CD14-positive monocyte (primary cell): ENCODE data around the gene GMCL1. TPM values are rescaled to one million over a fixed set of nuclear protein-coding genes. Genes with fewer than 3 reads are reported as not detected.

Source experiments
- DNase-seq, 3 donors: peaks; one replicate each; pipeline ENCODE4 v3.0.0-alpha.2; 2011 to 2022
- H2AFZ ChIP-seq: 2 replicates; pipeline ENCODE4 v1.6.0; 2012; ENCODE audit warnings: mild to moderate bottlenecking, low read depth, low read length, inconsistent platforms; ENCODE audit not compliant: insufficient read depth, poor library complexity, severe bottlenecking
- H3K27ac ChIP-seq, 2 donors: 1 replicate in 1 of 2; 2 replicates in 1 of 2; pipeline ENCODE4 v1.5.1; 2012 to 2013; ENCODE audit warnings: low read length in 2 of 2, control low read depth in 1 of 2, inconsistent platforms in 1 of 2, low read depth in 1 of 2, mild to moderate bottlenecking in 1 of 2
- H3K27me3 ChIP-seq, 2 donors: one replicate each; pipeline versions ENCODE4 v1.6.0 to v1.6.1; 2011 to 2013; ENCODE audit warnings: low read length in 2 of 2; ENCODE audit not compliant: control insufficient read depth in 2 of 2, insufficient read depth in 2 of 2
- H3K36me3 ChIP-seq, 2 donors: replicated peaks in 1 of 2; 1 replicate in 1 of 2; 2 replicates in 1 of 2; pipeline versions ENCODE4 v1.5.1 to v1.6.1; 2012 to 2013; ENCODE audit warnings: low read length in 2 of 2, control low read depth in 1 of 2, inconsistent platforms in 1 of 2, mild to moderate bottlenecking in 1 of 2; ENCODE audit not compliant: insufficient read depth in 2 of 2, control insufficient read depth in 1 of 2
- H3K4me1 ChIP-seq, 2 donors: 1 replicate in 1 of 2; 2 replicates in 1 of 2; pipeline versions ENCODE4 v1.5.1 to v1.6.1; 2012 to 2013; ENCODE audit warnings: low read length in 2 of 2, control low read depth in 1 of 2, inconsistent platforms in 1 of 2, mild to moderate bottlenecking in 1 of 2, moderate library complexity in 1 of 2; ENCODE audit not compliant: insufficient read depth in 2 of 2, control insufficient read depth in 1 of 2
- H3K4me2 ChIP-seq: replicated peaks from 2 replicates; pipeline ENCODE3; 2012; ENCODE audit warnings: low read length, moderate library complexity, mild to moderate bottlenecking; ENCODE audit not compliant: poor library complexity, severe bottlenecking; ENCODE audit errors: extremely low read depth
- H3K4me3 ChIP-seq, 3 experiments: fragments of 200-600 bp in 1 of 3; sonication (generic) in 1 of 3; replicated peaks in 1 of 3; 1 replicate in 2 of 3; 2 replicates in 1 of 3; pipeline ENCODE4 v1.5.1; 2011 to 2013; ENCODE audit warnings: low read length in 3 of 3, mild to moderate bottlenecking in 3 of 3, control low read depth in 2 of 3, low read depth in 2 of 3, inconsistent platforms in 1 of 3, moderate library complexity in 1 of 3
- H3K79me2 ChIP-seq: 2 replicates; pipeline ENCODE4 v1.6.0; 2012; ENCODE audit warnings: mild to moderate bottlenecking, control low read depth, inconsistent platforms, low read length, moderate library complexity; ENCODE audit not compliant: insufficient read depth
- H3K9ac ChIP-seq: 2 replicates; pipeline ENCODE4 v1.6.0; 2017; ENCODE audit warnings: low read length, mild to moderate bottlenecking; ENCODE audit not compliant: insufficient read depth, poor library complexity, severe bottlenecking
- H3K9me3 ChIP-seq, 2 donors: replicated peaks in 1 of 2; 1 replicate in 1 of 2; 2 replicates in 1 of 2; pipeline versions ENCODE4 v1.5.1 to v1.6.1; 2012 to 2013; ENCODE audit warnings: low read length in 2 of 2, control low read depth in 1 of 2; ENCODE audit not compliant: control insufficient read depth in 1 of 2, insufficient read depth in 1 of 2
- H4K20me1 ChIP-seq: 2 replicates; pipeline ENCODE4 v1.6.0; 2012; ENCODE audit warnings: mild to moderate bottlenecking, low read length, control low read depth, moderate library complexity; ENCODE audit not compliant: insufficient read depth
- H3K27ac Mint-ChIP-seq, 7 donors: one replicate each; pipeline ENCODE4 v1.8.0; 2020; ENCODE audit warnings: mild to moderate bottlenecking in 7 of 7, mixed read lengths in 7 of 7, moderate library complexity in 6 of 7, inconsistent platforms in 2 of 7
- H3K27me3 Mint-ChIP-seq, 3 donors: one replicate each; pipeline ENCODE4 v1.8.0; 2021 to 2022; ENCODE audit warnings: low read depth in 3 of 3, mild to moderate bottlenecking in 3 of 3, mixed read lengths in 3 of 3, moderate library complexity in 3 of 3, inconsistent platforms in 1 of 3
- H3K36me3 Mint-ChIP-seq, 2 donors: one replicate each; pipeline ENCODE4 v1.8.0; 2020; ENCODE audit warnings: mixed read lengths in 2 of 2, inconsistent platforms in 1 of 2, mild to moderate bottlenecking in 1 of 2
- H3K4me1 Mint-ChIP-seq: one replicate; pipeline ENCODE4 v1.8.0; 2020; ENCODE audit warnings: mild to moderate bottlenecking, mixed read lengths
- H3K4me3 Mint-ChIP-seq, 2 donors: one replicate each; pipeline ENCODE4 v1.8.0; 2020; ENCODE audit warnings: mild to moderate bottlenecking in 2 of 2, mixed read lengths in 2 of 2, moderate library complexity in 1 of 2
- H3K9me3 Mint-ChIP-seq, 7 donors: one replicate each; pipeline ENCODE4 v1.8.0; 2020 to 2022; ENCODE audit warnings: mixed read lengths in 7 of 7, mild to moderate bottlenecking in 6 of 7, moderate library complexity in 6 of 7, inconsistent platforms in 2 of 7
- WGBS: methylation state at CpG from one replicate; pipeline ENCODE4 v1.1.5; 2013; ENCODE audit warnings: missing lambda C conversion rate; ENCODE audit not compliant: insufficient coverage; 5-methylcytosine and 5-hydroxymethylcytosine counted together
- intact Hi-C, 2 donors: fragments of 100-400 bp; cut with micrococcal nuclease; formaldehyde crosslinking; loops; one replicate each; pipeline versions ENCODE4 v1.15.0 to v1.15.1; 2023
- polyA plus RNA-seq, 3 donors: library from polyadenylated mRNA; depleted of rRNA in 1 of 3; unstranded in 2 of 3; stranded (reverse) in 1 of 3; fragments of 300-500 nt in 2 of 3; fragments of >200 nt in 1 of 3; fragmentation: Illumina TruSeq in 2 of 3; gene quantifications; 1 replicate in 2 of 3; 2 replicates in 1 of 3; pipeline ENCODE4 v1.2.3, GENCODE V29; 2012 to 2021
- TF ChIP-seq, protein P1 (sequence below): fragments of 200-600 bp; IDR thresholded peaks from one replicate; pipeline ENCODE4 v1.8.0; 2022; ENCODE audit warnings: antibody characterized with exemption, mild to moderate bottlenecking

Gene GMCL1
- polyA plus RNA-seq, 3 donors, result 4.4 to 15.1 (median 9.4) TPM

DNA sequence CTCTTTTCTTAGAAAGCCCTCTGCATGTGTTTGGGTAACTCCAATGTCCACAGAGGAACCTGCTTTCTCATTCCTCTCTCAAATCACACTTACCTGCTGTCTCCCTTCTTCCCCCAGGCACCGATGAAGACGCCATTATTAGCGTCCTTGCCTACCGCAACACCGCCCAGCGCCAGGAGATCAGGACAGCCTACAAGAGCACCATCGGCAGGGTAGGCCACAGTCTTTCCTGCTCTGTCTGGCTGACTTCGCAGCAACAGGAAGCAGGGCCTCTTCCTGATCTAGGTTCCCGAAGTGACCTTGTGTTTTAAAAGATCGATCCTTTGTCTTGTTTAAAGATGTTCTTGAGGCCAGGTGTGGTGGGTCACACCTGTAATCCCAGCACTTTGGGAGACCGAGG lies 25.0 kb upstream of the GMCL1 start:
- Histone ChIP-seq H3K4me3 (peak overlapping the region in 1 of 3 experiments; percentile 25), H3K27ac (peak overlapping the region in 1 of 2 donors; percentile 12), H3K4me1 (peaks cover 22 to 25% of the 10 kb centered on the region in 2 donors), H3K79me2 (no peaks in the 10 kb centered on the region), H2AFZ (peak overlapping the region; percentile 55), H3K9ac (no peak overlapping the region), H4K20me1 (no peaks in the 10 kb centered on the region), H3K9me3 (no peaks in the 10 kb centered on the region), H3K36me3 (peaks cover 26 to 59% of the 10 kb centered on the region in 2 donors), H3K4me2 (peak overlapping the region; percentile 17), H3K27me3 (no peaks in the 10 kb centered on the region)
- TF ChIP-seq, protein P1, sequence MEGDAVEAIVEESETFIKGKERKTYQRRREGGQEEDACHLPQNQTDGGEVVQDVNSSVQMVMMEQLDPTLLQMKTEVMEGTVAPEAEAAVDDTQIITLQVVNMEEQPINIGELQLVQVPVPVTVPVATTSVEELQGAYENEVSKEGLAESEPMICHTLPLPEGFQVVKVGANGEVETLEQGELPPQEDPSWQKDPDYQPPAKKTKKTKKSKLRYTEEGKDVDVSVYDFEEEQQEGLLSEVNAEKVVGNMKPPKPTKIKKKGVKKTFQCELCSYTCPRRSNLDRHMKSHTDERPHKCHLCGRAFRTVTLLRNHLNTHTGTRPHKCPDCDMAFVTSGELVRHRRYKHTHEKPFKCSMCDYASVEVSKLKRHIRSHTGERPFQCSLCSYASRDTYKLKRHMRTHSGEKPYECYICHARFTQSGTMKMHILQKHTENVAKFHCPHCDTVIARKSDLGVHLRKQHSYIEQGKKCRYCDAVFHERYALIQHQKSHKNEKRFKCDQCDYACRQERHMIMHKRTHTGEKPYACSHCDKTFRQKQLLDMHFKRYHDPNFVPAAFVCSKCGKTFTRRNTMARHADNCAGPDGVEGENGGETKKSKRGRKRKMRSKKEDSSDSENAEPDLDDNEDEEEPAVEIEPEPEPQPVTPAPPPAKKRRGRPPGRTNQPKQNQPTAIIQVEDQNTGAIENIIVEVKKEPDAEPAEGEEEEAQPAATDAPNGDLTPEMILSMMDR, result no peak
- peaks cover 57% of the 10 kb centered on the region in 2 donors for H3K36me3 Mint-ChIP-seq
- H3K4me1 Mint-ChIP-seq, result peaks cover 32% of the 10 kb centered on the region
- peak in 2 of 3 donors; percentile 3 to 7 for DNase-seq
- WGBS, result 17% methylated on average over 7 of the region's 11 CpGs
- peak overlapping the region in 5 of 7 donors; percentile 22 to 79 (median 61) for H3K27ac Mint-ChIP-seq
- peak overlapping the region; percentile 35 to 66 for H3K4me3 Mint-ChIP-seq
- intact Hi-C loops, result no loop called here
- no peaks in the 10 kb centered on the region for H3K27me3 Mint-ChIP-seq
- H3K9me3 Mint-ChIP-seq, result peaks cover 0 to 2% (median 0%) of the 10 kb centered on the region in 7 donors

DNA sequence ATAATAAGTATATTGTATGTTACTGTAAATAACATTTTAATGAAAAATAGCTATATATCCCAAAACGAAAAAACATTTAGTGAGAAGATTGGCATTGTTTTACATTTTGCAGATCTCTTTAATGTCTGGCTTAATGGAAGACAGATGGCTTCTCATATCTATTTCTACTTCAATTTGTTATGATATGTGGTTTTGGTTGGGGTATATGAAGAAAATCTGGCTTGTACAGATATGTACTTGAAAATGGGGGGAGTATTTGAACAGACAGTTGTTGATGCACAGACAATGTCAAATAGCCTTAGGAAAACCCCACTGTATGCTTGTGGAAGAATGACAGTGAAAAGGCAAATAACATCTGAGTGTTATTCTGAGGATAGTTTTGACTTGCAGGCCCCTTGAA lies 23.6 kb upstream of the GMCL1 start:
- peaks cover 60 to 61% of the 10 kb centered on the region in 2 donors for H3K36me3 Mint-ChIP-seq
- WGBS, result no CpG with 5 or more reads among the region's 1 CpG

More for the DNA sequence above, 23.6 kb upstream of the GMCL1 start:
- H3K9ac ChIP-seq, result no peak overlapping the region
- H3K4me1 Mint-ChIP-seq, result peaks cover 29% of the 10 kb centered on the region
- H3K4me3 Mint-ChIP-seq, result no peak overlapping the region
- DNase-seq, result no peak
- H3K9me3 ChIP-seq, result no peaks in the 10 kb centered on the region
- peaks cover 0 to 2% (median 0%) of the 10 kb centered on the region in 7 donors for H3K9me3 Mint-ChIP-seq
- H3K27me3 Mint-ChIP-seq, result peaks cover 0 to 2% (median 0%) of the 10 kb centered on the region in 3 donors
- H3K4me3 ChIP-seq, result no peak overlapping the region
- H3K27me3 ChIP-seq, result no peaks in the 10 kb centered on the region
- H3K79me2 ChIP-seq, result no peaks in the 10 kb centered on the region
- no peak overlapping the region for H2AFZ ChIP-seq
- no peak overlapping the region for H3K27ac Mint-ChIP-seq
- TF ChIP-seq, protein P1, result no peak
- H3K36me3 ChIP-seq, result peaks cover 35 to 59% of the 10 kb centered on the region in 2 donors
- H3K4me2 ChIP-seq, result no peak overlapping the region
- no peaks in the 10 kb centered on the region for H4K20me1 ChIP-seq
- H3K27ac ChIP-seq, result no peak overlapping the region
- H3K4me1 ChIP-seq, result peaks cover 22 to 25% of the 10 kb centered on the region in 2 donors
- intact Hi-C loops, result no loop called here
